HG02623 (cell line): ENCODE results near the gene ADCY6.

Source experiments
- ATAC-seq: cut with Tn5 transposase; IDR thresholded peaks from one replicate; pipeline ENCODE4 v1.9.1; 2021; ENCODE audit warnings: moderate library complexity; ENCODE audit not compliant: unreplicated experiment

The ADCY6 gene

GRCh38 chr12:48788854-48789775 is at the start of gene ADCY6:
Gene ADCY6 (minus strand): TSS chr12:48789089. CDS start chr12:48783434, 5,655 bp downstream.
- no peak for ATAC-seq

GRCh38 chr12:48838048-48838447 is 49.2 kb upstream of the ADCY6 start:
- no peak for ATAC-seq

GRCh38 chr12:48832321-48833060 is 43.6 kb upstream of the ADCY6 start:
- ATAC-seq = no peak

- ATAC-seq = no peak
Measured at GRCh38 chr12:48831257-48831656, 42.4 kb upstream of the ADCY6 start.

- no peak for ATAC-seq
Measured at GRCh38 chr12:48828841-48829575, 40.1 kb upstream of the ADCY6 start.

- no peak for ATAC-seq
Measured at GRCh38 chr12:48828293-48828692, 39.4 kb upstream of the ADCY6 start.

- ATAC-seq = no peak
Measured at GRCh38 chr12:48827513-48828096, 38.7 kb upstream of the ADCY6 start.

- ATAC-seq = no peak
Measured at GRCh38 chr12:48827026-48827425, 38.1 kb upstream of the ADCY6 start.

- ATAC-seq = no peak
Measured at GRCh38 chr12:48826209-48826855, 37.4 kb upstream of the ADCY6 start.

- ATAC-seq = no peak
Measured at GRCh38 chr12:48824905-48825304, 36.0 kb upstream of the ADCY6 start.

GRCh38 chr12:48824112-48824511 is 35.2 kb upstream of the ADCY6 start:
- no peak for ATAC-seq

GRCh38 chr12:48823281-48823680 is 34.4 kb upstream of the ADCY6 start:
- no peak for ATAC-seq

- no peak for ATAC-seq
Measured at GRCh38 chr12:48822711-48823110, 33.8 kb upstream of the ADCY6 start.

GRCh38 chr12:48822139-48822538 is 33.2 kb upstream of the ADCY6 start:
- ATAC-seq = no peak

- no peak for ATAC-seq
Measured at GRCh38 chr12:48819986-48820725, 31.3 kb upstream of the ADCY6 start.

GRCh38 chr12:48818831-48819590 is 30.1 kb upstream of the ADCY6 start:
- no peak for ATAC-seq

- ATAC-seq = no peak
Measured at GRCh38 chr12:48817873-48818830, 29.3 kb upstream of the ADCY6 start, which contains the start of gene CACNB3. Gene CACNB3 (plus strand): TSS chr12:48818496. CDS start chr12:48818930, 434 bp downstream.
